ENCODE data around the gene LCT. TPM values are rescaled to one million over a fixed set of nuclear protein-coding genes. Genes with fewer than 3 reads are reported as not detected.

The LCT gene
- total and polyA plus RNA-seq, 2 experiments from 2014 or later: not detected

- TF ChIP-seq STAT1 (IDR thresholded peaks at IDR 0.05; ENCODE audit: unreplicated experiment) (no peak), JUNB (IDR thresholded peaks at IDR 0.05; ENCODE audit: unreplicated experiment) (no peak), NANOG (IDR thresholded peaks at IDR 0.05; ENCODE audit: borderline replicate concordance) (no peak), REST (IDR thresholded peaks at IDR 0.05; ENCODE audit: unreplicated experiment) (no peak), EZH2 (IDR thresholded peaks at IDR 0.05; ENCODE audit: low read depth, unreplicated experiment) (no peak), CREB1 (CRISPR knock-in tag; IDR thresholded peaks at IDR 0.05; ENCODE audit: low read depth) (no peak)
These were observed 14.1 kb upstream of the LCT start (continued) for GRCh38 chr2:135850892-135851668.

GRCh38 chr2:135849087-135849486 lies 12.1 kb upstream of the LCT start:
- Mint-ChIP-seq H3K36me3 (ENCODE audit: low read depth) (peaks cover 78% of the 10 kb centered on the region), H3K27me3 (ENCODE audit: insufficient read depth, low read depth, poor library complexity) (no peaks in the 10 kb centered on the region)
- ATAC-seq: no peak
- TF ChIP-seq EZH2 (IDR thresholded peaks at IDR 0.05; ENCODE audit: low read depth, unreplicated experiment) (no peak), JUNB (IDR thresholded peaks at IDR 0.05; ENCODE audit: unreplicated experiment) (no peak), POLR2AphosphoS5 (IDR thresholded peaks at IDR 0.05; ENCODE audit: low read depth) (no peak), ZNF114 (CRISPR knock-in tag; IDR thresholded peaks at IDR 0.05) (no peak), STAT1 (IDR thresholded peaks at IDR 0.05; ENCODE audit: unreplicated experiment) (no peak), ZNF462 (CRISPR knock-in tag; IDR thresholded peaks at IDR 0.05) (no peak), NANOG (IDR thresholded peaks at IDR 0.05; ENCODE audit: borderline replicate concordance) (no peak), ZNF331 (CRISPR knock-in tag; IDR thresholded peaks at IDR 0.05; ENCODE audit: low read depth) (no peak)
- TF ChIP-seq, protein P1, sequence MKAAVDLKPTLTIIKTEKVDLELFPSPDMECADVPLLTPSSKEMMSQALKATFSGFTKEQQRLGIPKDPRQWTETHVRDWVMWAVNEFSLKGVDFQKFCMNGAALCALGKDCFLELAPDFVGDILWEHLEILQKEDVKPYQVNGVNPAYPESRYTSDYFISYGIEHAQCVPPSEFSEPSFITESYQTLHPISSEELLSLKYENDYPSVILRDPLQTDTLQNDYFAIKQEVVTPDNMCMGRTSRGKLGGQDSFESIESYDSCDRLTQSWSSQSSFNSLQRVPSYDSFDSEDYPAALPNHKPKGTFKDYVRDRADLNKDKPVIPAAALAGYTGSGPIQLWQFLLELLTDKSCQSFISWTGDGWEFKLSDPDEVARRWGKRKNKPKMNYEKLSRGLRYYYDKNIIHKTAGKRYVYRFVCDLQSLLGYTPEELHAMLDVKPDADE (IDR thresholded peaks at IDR 0.05): no peak

More at GRCh38 chr2:135849087-135849486, 12.1 kb upstream of the LCT start:
- DNase-seq (ENCODE audit: low spot score): no peak
- no peak overlapping the region for H3K4me3 ChIP-seq
- Mint-ChIP-seq H3K27ac (no peak overlapping the region), H3K4me3 (no peak overlapping the region), H3K9me3 (no peaks in the 10 kb centered on the region), H3K4me1 (no peaks in the 10 kb centered on the region)
- H3K27me3 ChIP-seq (ENCODE audit: insufficient read depth): no peaks in the 10 kb centered on the region
- peaks cover 46% of the 10 kb centered on the region for H4K20me1 ChIP-seq (replicated peaks; ENCODE audit: insufficient read depth)
- no peak overlapping the region for H3K4me2 ChIP-seq
- no peaks in the 10 kb centered on the region; the same call in 1 of the 2 replicates for H3K79me2 ChIP-seq (replicated peaks; ENCODE audit: insufficient read depth)
- H3K9me2 ChIP-seq (ENCODE audit: insufficient read depth): no peaks in the 10 kb centered on the region
- peaks cover 82% of the 10 kb centered on the region for H3K36me3 ChIP-seq (ENCODE audit: insufficient read depth)
- H3K4me1 ChIP-seq (ENCODE audit: insufficient read depth): no peaks in the 10 kb centered on the region
- H3K27ac ChIP-seq (ENCODE audit: low read depth): peak overlapping the region; percentile 21; the same call in 1 of the 2 replicates
- peaks cover 10% of the 10 kb centered on the region; the same call in 1 of the 2 replicates for H3F3A ChIP-seq (replicated peaks; ENCODE audit: low read depth)
- no peak overlapping the region for H2AFZ ChIP-seq

Data from GM23338 (cell line).